ENCODE results near the gene ILKAP. TPM values are rescaled to one million over a fixed set of nuclear protein-coding genes. Genes with fewer than 3 reads are reported as not detected.

ILKAP gene
- total RNA-seq, 1 donor from 2014 or later: 70.2 TPM

- intact Hi-C loops (cut with micrococcal nuclease): loop anchor here (1.0 kb wide), 1 partner anchor 281 kb away; no protein-coding TSS in a partner anchor
These were observed 64.1 kb downstream of the ILKAP start for GRCh38 chr2:238139196-238140039.

GRCh38 chr2:238138331-238139195 is 64.9 kb downstream of the ILKAP start, which contains the start of gene KLHL30:
Gene KLHL30 (plus strand): TSS chr2:238138668. CDS start chr2:238140755, 2,087 bp downstream.
- intact Hi-C loops (cut with micrococcal nuclease): loop anchor here (1.0 kb wide), 1 partner anchor 280 kb away; no protein-coding TSS in a partner anchor

GRCh38 chr2:238137885-238138284 is 65.6 kb downstream of the ILKAP start:
- intact Hi-C loops (cut with micrococcal nuclease): no loop called here

- intact Hi-C loops (cut with micrococcal nuclease): no loop called here
These were observed 66.5 kb downstream of the ILKAP start for GRCh38 chr2:238136820-238137537.

- intact Hi-C loops (cut with micrococcal nuclease): no loop called here
These were observed 67.8 kb downstream of the ILKAP start for GRCh38 chr2:238135601-238136150.

DNA sequence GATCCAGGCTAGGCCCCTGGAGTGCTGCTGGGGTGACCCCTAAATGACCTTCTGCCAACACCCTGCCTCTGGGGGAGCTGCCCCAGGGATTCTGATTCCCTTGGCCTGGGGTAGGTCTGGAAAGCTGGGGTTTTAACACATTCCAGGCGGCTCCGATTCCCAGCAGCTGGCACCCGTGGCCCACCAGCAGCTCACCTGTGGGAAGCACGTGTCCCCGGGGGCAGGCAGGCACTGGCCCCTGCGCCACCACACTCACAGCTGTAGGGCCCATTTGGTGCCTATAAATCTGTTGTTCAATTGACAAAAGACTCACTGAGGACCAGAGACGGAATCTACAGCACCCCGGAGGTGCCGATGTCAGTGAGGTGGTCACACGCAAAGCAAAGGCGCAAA is 69.1 kb downstream of the ILKAP start:
- intact Hi-C loops (cut with micrococcal nuclease): no loop called here

GRCh38 chr2:238133499-238134392 is 69.7 kb downstream of the ILKAP start:
- intact Hi-C loops (cut with micrococcal nuclease): no loop called here

DNA sequence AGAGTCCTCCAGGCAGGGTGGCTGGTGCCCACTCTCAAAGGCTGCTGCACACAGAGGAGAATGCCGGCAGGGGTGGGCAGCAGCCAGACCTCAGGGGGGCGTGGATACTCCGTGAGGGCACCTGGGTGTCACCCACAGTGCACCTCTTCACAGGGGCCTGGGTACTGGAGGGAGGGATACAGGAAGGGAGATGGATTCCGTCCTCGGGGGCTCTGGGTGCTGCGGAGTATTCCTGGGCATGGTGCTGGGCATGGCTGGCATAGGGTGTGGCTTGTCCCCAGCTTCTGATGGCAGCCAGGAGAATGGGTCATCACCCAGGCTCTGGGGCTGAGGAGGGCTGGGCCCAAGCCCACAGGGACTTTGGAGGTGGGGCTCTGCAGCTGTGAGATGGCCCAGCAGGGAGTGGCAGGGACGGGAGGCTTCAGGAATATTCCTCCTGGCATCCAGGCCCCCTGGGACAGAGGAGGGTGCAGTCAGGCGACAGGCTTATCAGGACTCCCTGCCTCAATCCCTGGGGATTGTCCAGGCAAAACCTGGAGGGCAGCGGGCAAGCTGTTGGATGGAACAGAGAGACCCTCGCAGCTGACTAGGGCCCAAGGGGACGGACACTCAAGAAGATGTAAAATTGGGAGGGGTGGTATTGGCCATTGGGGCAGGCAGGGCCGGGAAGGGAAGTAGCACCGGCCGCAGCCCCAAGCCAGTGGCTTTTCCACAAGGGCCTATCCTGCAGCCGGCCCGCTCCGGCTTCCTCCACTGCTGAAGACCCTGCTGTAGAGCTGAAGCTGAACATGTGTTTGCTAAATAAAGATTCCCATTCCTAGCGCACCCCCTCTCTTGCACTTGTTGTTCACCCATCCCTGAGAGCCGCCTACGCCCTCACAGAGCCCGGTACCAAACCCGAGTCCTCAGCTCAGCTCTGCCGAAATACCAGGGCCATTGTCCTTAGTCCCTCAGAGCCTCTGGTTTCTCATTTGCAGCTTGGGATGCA is 70.7 kb downstream of the ILKAP start:
- intact Hi-C loops (cut with micrococcal nuclease): no loop called here

- intact Hi-C loops (cut with micrococcal nuclease): no loop called here
These were observed 71.6 kb downstream of the ILKAP start for GRCh38 chr2:238131761-238132462.

DNA sequence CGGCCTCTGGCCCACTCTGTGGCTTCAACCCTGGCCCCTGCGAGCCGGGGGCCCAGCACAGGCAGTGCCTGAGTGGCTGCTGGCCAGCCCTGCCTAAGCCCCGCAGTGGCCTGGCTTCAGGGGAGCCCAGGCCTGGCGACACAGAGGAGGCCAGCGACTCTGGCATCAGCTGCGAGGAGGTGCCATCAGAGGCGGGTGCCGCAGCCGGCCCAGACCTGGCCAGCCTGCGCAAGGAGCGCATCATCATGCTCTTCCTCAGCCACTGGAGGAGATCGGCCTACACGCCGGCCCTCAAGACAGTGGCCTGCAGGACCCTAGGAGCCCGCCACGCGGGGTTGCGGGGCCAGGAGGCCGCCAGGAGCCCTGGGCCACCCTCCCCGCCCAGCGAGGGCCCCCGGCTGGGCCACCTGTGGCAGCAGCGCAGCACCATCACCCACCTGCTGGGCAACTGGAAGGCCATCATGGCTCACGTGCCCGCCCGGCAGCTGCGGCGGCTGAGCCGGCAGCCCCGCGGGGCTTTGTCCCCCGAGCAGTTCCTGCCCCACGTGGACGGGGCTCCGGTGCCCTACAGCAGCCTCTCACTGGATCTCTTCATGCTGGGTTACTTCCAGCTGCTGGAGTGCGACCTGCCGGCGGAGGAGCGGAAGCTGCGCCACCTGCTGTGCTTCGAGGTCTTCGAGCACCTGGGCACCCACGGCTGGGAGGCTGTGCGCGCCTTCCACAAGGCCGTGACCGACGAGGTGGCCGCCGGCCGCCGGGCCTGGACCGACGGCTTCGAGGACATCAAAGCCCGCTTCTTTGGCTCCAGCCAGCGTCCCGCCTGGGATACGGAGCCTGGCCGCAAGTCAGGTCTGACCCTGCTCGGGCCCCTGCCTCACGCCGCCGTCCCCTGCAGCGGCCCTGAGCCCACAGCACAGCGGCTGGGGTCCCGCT is 72.5 kb downstream of the ILKAP start:
- intact Hi-C loops (cut with micrococcal nuclease): no loop called here

DNA sequence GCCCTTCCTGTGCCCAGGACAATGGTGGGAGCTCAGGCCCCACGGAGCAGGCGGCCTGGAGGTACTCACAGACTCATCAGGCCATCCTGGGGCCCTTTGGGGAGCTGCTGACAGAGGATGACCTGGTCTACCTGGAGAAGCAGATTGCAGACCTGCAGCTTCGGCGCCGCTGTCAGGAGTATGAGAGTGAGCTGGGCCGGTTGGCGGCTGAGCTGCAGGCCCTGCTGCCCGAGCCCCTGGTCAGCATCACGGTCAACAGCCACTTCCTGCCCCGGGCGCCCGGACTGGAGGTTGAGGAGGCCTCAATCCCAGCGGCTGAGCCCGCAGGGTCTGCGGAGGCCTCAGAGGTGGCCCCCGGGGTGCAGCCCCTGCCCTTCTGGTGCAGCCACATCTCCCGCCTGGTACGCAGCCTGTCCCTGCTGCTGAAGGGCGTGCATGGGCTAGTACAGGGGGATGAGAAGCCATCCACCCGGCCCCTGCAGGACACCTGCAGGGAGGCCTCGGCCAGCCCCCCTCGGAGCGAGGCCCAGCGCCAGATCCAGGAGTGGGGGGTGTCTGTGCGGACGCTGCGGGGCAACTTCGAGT is 73.3 kb downstream of the ILKAP start:
- intact Hi-C loops (cut with micrococcal nuclease): no loop called here

DNA sequence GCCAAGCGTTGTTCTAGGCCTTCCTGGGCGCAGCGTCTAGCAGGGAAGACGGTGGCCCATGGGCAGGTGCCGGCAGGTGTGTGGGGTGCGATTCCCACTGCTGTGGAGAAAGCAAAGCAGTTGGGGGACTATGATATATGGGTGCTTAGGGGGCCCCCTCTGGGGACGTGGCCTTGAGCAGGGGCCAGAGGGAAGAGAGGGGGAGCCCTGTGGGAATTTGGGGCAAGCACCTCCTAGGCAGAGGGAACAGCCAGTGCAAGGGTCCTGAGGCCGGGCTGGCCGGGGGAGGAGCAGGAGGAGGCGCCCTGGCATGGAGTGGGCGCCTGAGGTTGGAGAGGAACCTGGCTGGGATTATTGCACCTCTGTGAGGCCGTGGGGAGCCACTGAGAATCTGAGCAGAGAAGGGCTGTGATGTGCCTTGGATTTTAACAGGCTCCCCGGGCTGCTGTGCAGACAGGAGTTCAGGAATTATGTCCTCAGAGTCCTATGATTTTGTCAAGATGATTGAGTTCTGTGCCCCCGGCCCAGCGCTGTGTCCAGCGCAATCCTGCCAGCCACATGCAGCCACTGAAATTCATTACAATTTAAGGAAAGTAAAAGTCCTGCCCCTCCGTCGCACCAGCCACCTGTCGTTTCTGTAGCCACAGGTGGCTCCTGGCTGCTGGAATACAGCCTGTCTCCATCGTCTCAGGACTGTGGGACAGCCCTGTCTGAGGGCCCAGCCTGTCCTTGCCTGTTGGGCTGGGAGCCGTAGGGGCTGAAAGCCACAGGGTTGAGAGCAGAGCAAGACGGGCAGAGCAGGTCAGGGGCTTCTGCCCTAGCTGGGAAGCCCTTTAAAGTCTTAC is 74.1 kb downstream of the ILKAP start:
- intact Hi-C loops (cut with micrococcal nuclease): no loop called here

DNA sequence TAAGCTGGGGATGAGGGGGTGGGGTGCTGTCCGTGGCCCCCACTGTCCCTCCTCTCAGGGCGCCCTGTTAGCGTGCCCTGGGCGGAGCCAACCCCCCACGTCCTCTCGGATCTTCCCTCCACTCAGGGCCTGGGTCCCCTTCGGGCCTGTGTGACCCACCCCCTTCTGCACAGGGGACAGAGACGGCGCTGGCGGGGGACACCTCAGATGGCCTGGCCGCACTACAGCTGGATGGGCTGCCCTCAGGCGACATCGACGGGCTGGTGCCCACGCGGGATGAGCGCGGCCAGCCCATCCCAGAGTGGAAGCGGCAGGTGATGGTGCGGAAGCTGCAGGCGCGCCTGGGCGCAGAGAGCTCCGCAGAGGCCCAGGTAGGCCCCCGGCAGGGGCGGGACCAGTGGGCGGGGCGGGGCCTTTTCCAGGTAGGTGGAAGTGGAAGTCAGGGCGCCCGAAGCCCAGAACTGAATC is 74.9 kb downstream of the ILKAP start:
- intact Hi-C loops (cut with micrococcal nuclease): no loop called here

GRCh38 chr2:238128061-238128440 is 75.4 kb downstream of the ILKAP start:
- intact Hi-C loops (cut with micrococcal nuclease): no loop called here

GRCh38 chr2:238127165-238128060 is 76.1 kb downstream of the ILKAP start:
- intact Hi-C loops (cut with micrococcal nuclease): no loop called here

All from T-helper 1 cell treated with Interleukin-12 subunit alpha and Interleukin-12 subunit beta and Interleukin-4 antibody, amounts not matched to agents 30 ng/mL and 1 ng/mL, for 36 hours (primary cell).